Lung (tissue), 12 donors: ENCODE measurements around the gene PARD3B. TPM values are rescaled to one million over a fixed set of nuclear protein-coding genes. Genes with fewer than 3 reads are reported as not detected.

Source experiments
- ATAC-seq: fragments of 200-7000 bp; cut with Tn5 transposase; one replicate; pipeline ENCODE4 v1.9.1; 2020; ENCODE audit warnings: moderate number of reproducible peaks; ENCODE audit not compliant: insufficient read depth, low FRiP score
- DNase-seq, 3 donors: peaks; one replicate each; pipeline ENCODE4 v3.0.0-alpha.2; 2013 to 2017
- H3K27ac ChIP-seq, 2 donors: one replicate each; pipeline ENCODE4 v1.5.1; 2013; ENCODE audit warnings: mild to moderate bottlenecking in 2 of 2, moderate library complexity in 2 of 2, control low read depth in 1 of 2, inconsistent platforms in 1 of 2, low read depth in 1 of 2, low read length in 1 of 2
- H3K27me3 ChIP-seq, 3 donors: one replicate each; pipeline ENCODE4 v1.5.1; 2013; ENCODE audit warnings: low read length in 2 of 3; ENCODE audit not compliant: control insufficient read depth in 3 of 3, insufficient read depth in 3 of 3
- H3K36me3 ChIP-seq, 4 donors: one replicate each; pipeline ENCODE4 v1.5.1; 2013; ENCODE audit warnings: low read length in 4 of 4, mild to moderate bottlenecking in 1 of 4, moderate library complexity in 1 of 4; ENCODE audit not compliant: control insufficient read depth in 4 of 4, insufficient read depth in 4 of 4
- H3K4me1 ChIP-seq, 5 donors: one replicate each; pipeline ENCODE4 v1.5.1; 2013; ENCODE audit warnings: low read length in 5 of 5, mild to moderate bottlenecking in 2 of 5, moderate library complexity in 1 of 5; ENCODE audit not compliant: control insufficient read depth in 5 of 5, insufficient read depth in 5 of 5
- H3K4me3 ChIP-seq: one replicate; pipeline ENCODE4 v1.5.1; 2013; ENCODE audit warnings: mild to moderate bottlenecking, control low read depth, moderate library complexity
- H3K9ac ChIP-seq, 2 donors: one replicate each; pipeline ENCODE4 v1.5.1; 2013; ENCODE audit warnings: low read length in 2 of 2, control low read depth in 1 of 2; ENCODE audit not compliant: insufficient read depth in 1 of 2
- H3K9me3 ChIP-seq, 4 donors: one replicate each; pipeline ENCODE4 v1.5.1; 2013; ENCODE audit warnings: low read length in 3 of 4, mild to moderate bottlenecking in 1 of 4, moderate library complexity in 1 of 4; ENCODE audit not compliant: control insufficient read depth in 4 of 4, insufficient read depth in 3 of 4
- WGBS, 2 donors: extraction: QIAGEN DNeasy Blood & Tissue Kit; methylation state at CpG; one replicate each; pipeline ENCODE4 v1.1.7; 2013; 5-methylcytosine and 5-hydroxymethylcytosine counted together
- polyA plus RNA-seq, 2 donors: library from polyadenylated mRNA; stranded (reverse); fragments of 200-250 nt; gene quantifications; one replicate each; pipeline ENCODE4 v1.2.1, GENCODE V29; 2013
- total RNA-seq, 2 donors: library from RNA; depleted of rRNA in 1 of 2; stranded (reverse); fragments of >200 nt in 1 of 2; gene quantifications; one replicate each; pipeline ENCODE4 v1.2.1, GENCODE V29; 2014 to 2021
- TF ChIP-seq, protein P1 (sequence below): IDR thresholded peaks from 2 replicates; pipeline ENCODE4 v1.5.1; 2012; ENCODE audit warnings: mild to moderate bottlenecking; ENCODE audit errors: control extremely low read depth, extremely low read depth
- donor health status: control.
- donor health status: control.
- donor health status: Bipolar disorder and iron deficiency.
- donor health status: healthy.
- donor health status: DM: yes; HTN: yes; CAD: no.

The PARD3B gene
- total and polyA plus RNA-seq, 4 donors, result 2.4 to 38.7 (median 17.1) TPM

DNA sequence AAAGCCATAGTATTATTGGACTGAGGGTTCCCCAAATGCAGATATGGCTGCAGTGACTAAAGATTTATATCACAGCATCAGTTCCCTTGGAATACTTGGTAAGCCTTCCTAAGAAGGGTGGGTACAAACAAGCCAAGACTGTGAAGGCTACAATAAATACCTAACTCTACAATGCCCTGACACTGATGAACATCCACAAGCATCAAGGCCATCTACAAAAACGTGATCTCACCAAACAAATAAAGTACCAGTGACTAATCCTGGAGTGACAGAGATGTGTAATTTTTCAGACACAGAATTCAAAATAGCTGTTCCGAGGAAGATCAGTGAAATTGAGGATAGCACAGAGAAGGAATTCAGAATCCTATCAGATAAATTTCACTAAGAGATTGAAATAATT lies 254.5 kb downstream of the PARD3B start:
- DNase-seq, result no peak
- 60 to 62% methylated on average over 2 of the region's 2 CpGs for WGBS, 2 donors
- TF ChIP-seq, protein P1, sequence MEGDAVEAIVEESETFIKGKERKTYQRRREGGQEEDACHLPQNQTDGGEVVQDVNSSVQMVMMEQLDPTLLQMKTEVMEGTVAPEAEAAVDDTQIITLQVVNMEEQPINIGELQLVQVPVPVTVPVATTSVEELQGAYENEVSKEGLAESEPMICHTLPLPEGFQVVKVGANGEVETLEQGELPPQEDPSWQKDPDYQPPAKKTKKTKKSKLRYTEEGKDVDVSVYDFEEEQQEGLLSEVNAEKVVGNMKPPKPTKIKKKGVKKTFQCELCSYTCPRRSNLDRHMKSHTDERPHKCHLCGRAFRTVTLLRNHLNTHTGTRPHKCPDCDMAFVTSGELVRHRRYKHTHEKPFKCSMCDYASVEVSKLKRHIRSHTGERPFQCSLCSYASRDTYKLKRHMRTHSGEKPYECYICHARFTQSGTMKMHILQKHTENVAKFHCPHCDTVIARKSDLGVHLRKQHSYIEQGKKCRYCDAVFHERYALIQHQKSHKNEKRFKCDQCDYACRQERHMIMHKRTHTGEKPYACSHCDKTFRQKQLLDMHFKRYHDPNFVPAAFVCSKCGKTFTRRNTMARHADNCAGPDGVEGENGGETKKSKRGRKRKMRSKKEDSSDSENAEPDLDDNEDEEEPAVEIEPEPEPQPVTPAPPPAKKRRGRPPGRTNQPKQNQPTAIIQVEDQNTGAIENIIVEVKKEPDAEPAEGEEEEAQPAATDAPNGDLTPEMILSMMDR, result no peak

DNA sequence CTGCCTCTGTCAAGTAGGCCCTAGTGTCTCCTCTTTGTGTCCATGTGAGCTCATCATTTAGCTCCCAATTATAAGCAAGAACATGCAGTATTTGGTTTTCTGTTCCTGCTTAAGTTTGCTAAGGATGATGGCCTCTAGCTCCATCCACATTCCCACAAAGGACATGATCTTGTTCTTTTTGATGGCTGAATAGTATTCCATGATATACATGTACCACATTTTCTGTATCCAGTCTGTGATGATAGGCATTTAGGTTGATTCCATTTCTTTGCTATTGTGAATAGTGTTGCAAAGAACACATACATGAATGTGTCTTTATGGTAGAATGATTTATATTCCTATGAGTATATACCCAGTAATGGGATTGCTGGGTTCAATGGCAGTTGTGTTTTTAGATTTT lies 263.2 kb downstream of the PARD3B start:
- TF ChIP-seq, protein P1, result no peak
- DNase-seq, result no peak
- H3K36me3 ChIP-seq, result no peaks in the 10 kb centered on the region
- no peaks in the 10 kb centered on the region for H3K27me3 ChIP-seq
- no peak for ATAC-seq
- H3K4me1 ChIP-seq, result no peaks in the 10 kb centered on the region
- H3K9ac ChIP-seq, result no peak overlapping the region
- H3K4me3 ChIP-seq, result no peak overlapping the region
- H3K27ac ChIP-seq, result no peak overlapping the region
- H3K9me3 ChIP-seq, result peaks cover 2 to 10% (median 5%) of the 10 kb centered on the region in 4 donors

More for the DNA sequence above, 254.5 kb downstream of the PARD3B start:
- no peak overlapping the region for H3K9ac ChIP-seq
- no peaks in the 10 kb centered on the region for H3K9me3 ChIP-seq
- H3K27ac ChIP-seq, result no peak overlapping the region
- peaks cover 0 to 4% (median 0%) of the 10 kb centered on the region in 5 donors for H3K4me1 ChIP-seq
- ATAC-seq, result no peak
- no peaks in the 10 kb centered on the region for H3K27me3 ChIP-seq
- H3K36me3 ChIP-seq, result no peaks in the 10 kb centered on the region
- H3K4me3 ChIP-seq, result no peak overlapping the region

DNA sequence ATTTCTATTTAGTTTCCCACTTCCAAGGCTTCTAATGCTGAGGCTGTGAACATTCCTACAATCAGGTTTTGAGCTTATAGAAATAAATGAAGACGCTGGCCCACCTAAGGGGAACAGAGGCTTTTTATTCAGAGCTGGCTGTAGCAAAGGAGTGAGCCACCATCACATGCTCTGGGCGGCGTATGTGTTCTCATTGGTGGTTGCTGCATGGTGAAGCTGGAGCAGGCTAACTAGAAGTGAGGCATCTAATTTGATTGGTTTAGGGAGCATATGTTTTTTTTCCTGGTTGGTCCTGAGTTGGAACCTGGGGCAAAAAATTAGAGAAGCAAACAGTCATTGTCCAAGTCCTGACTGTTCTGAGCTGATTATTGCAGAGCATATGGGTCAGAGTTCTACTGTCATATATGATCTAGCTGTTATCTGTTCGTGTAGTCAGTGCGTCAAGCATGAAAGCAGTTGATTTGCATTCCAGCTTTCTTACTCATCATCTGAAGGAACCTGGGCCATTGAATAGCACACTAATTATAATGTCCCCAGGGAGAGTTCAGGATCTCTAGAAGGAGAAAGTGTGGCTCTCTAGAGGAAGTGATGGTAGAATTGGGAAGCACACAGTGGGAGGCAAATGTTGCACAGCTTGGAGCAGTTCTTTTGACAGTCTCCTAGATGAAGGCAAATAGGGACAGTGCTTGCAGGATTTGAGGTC lies 279.6 kb downstream of the PARD3B start:
- Histone ChIP-seq H3K27ac (no peak overlapping the region), H3K4me3 (no peak overlapping the region), H3K9ac (no peak overlapping the region), H3K27me3 (no peaks in the 10 kb centered on the region), H3K4me1 (peaks cover 0 to 5% (median 0%) of the 10 kb centered on the region in 5 donors), H3K9me3 (no peaks in the 10 kb centered on the region), H3K36me3 (no peaks in the 10 kb centered on the region)
- 92% methylated on average over 5 of the region's 5 CpGs for WGBS, 2 donors
- TF ChIP-seq, protein P1, result no peak
- ATAC-seq, result no peak
- no peak for DNase-seq

DNA sequence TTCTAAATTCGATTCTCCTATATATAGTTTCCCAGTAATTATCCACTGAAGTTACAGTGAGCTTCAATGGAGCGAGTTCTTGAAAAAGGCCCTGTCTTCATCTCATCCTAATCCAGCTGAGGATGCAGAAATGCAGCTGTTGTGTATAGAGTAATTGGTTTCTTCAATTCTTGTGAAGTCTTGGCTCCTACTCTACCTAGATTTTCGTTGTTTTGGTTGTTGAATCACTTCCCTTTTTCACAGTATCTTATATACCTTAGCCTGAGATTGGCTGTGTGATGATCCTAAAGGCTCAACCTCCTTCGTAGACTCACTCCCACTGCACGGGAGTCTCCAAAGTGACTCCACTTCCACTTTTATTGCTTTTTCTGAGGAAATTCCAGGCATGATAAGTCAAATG lies 280.4 kb downstream of the PARD3B start:
- Histone ChIP-seq H3K9me3 (no peaks in the 10 kb centered on the region), H3K9ac (no peak overlapping the region), H3K27me3 (no peaks in the 10 kb centered on the region), H3K4me1 (peaks cover 0 to 5% (median 0%) of the 10 kb centered on the region in 5 donors), H3K4me3 (no peak overlapping the region), H3K27ac (no peak overlapping the region), H3K36me3 (no peaks in the 10 kb centered on the region)
- 82 to 88% methylated on average over 5 of the region's 5 CpGs for WGBS, 2 donors
- ATAC-seq, result no peak
- TF ChIP-seq, protein P1, result no peak
- peak in 1 of 3 donors; percentile 26 for DNase-seq
